ENCODE results near the gene SPIN3. TPM values are rescaled to one million over a fixed set of nuclear protein-coding genes. Genes with fewer than 3 reads are reported as not detected.
"Not testable (repeated sequence)": the region's sequence is repeated elsewhere in the genome, so short reads cannot be mapped to it uniquely, and the experiment has no call there.

SPIN3 gene
- total and polyA plus RNA-seq, 2 donors (not counting 3 experiments of a cell fraction or from before 2014, with no cell fraction given), result 3.0 to 6.3 TPM

- DNase-seq (ENCODE audit: low read depth, low spot score) (no peak), FAIRE-seq (no peak)
- BruUV-seq (replicated peaks), result no TSS peak
- CTCF ChIA-PET, result no interaction called here
- dilution Hi-C loops (cut with MboI; ENCODE audit: extremely low pct_ligation_motif_present, low sequenced_read_pairs) (no loop called here), intact Hi-C loops (cut with micrococcal nuclease) (no loop called here)
- H3K4me1 ChIP-seq (ENCODE audit: control insufficient read depth, extremely low read depth, insufficient read depth, low read length), result no peaks in the 10 kb centered on the region
- no peak overlapping the region for H3K9ac ChIP-seq (replicated peaks; ENCODE audit: extremely low read depth, insufficient read depth, low read length)
- no peak overlapping the region for H3K27ac ChIP-seq (ENCODE audit: insufficient read depth, low read depth, low read length)
- H3K4me2 ChIP-seq (ENCODE audit: insufficient read depth, low read length), result no peak overlapping the region
- H4K20me1 ChIP-seq (replicated peaks; ENCODE audit: control insufficient read depth, extremely low read depth, insufficient read depth, low read length), result no peaks in the 10 kb centered on the region
- H3K79me2 ChIP-seq (ENCODE audit: control insufficient read depth, insufficient read depth, low read length), result no peaks in the 10 kb centered on the region
- H3K36me3 ChIP-seq (ENCODE audit: control insufficient read depth in 2 of 2, extremely low read depth in 1 of 2, insufficient read depth in 2 of 2, low read length in 2 of 2), result no peaks in the 10 kb centered on the region
- TF ChIP-seq POLR2AphosphoS5 (IDR thresholded peaks at IDR 0.05; ENCODE audit: insufficient read depth, low read depth, low read length), result no peak
- TF ChIP-seq JUN (IDR thresholded peaks at IDR 0.05; ENCODE audit: borderline replicate concordance, insufficient read depth, insufficient read length, low read depth), result no peak
- TF ChIP-seq EZH2 (IDR thresholded peaks at IDR 0.05; ENCODE audit: borderline replicate concordance, low read depth, low read length, severe bottlenecking), result no peak
- TF ChIP-seq GATA2 (IDR thresholded peaks at IDR 0.05; ENCODE audit: insufficient read depth, insufficient read length, low read depth, low read length), result no peak
- TF ChIP-seq CTCF (IDR thresholded peaks at IDR 0.05; ENCODE audit: extremely low read depth in 1 of 2, insufficient read depth in 1 of 2, low read depth in 1 of 2, low read length in 2 of 2), result no peak
- no peak overlapping the region for H3K4me3 ChIP-seq (replicated peaks in 1 of 3; ENCODE audit: insufficient read depth in 1 of 3, low read depth in 1 of 3, low read length in 3 of 3)
- POLR2A ChIA-PET, result no interaction called here
- H2AFZ ChIP-seq (ENCODE audit: low read depth, low read length), result no peak overlapping the region
- H3K9me1 ChIP-seq (replicated peaks; ENCODE audit: control insufficient read depth, extremely low read depth, insufficient read depth, low read length), result no peaks in the 10 kb centered on the region
- H3K9me3 ChIP-seq (replicated peaks; ENCODE audit: control insufficient read depth, insufficient read depth, low read length), result no peaks in the 10 kb centered on the region
- H3K27me3 ChIP-seq (ENCODE audit: control insufficient read depth in 2 of 2, insufficient read depth in 2 of 2, low read length in 2 of 2), result no peaks in the 10 kb centered on the region
Observed at GRCh38 chrX:56947699-56948098, 47.6 kb downstream of the SPIN3 start.

- H3K79me2 ChIP-seq (ENCODE audit: control insufficient read depth, insufficient read depth, low read length); H3K9ac ChIP-seq (replicated peaks; ENCODE audit: extremely low read depth, insufficient read depth, low read length); dilution Hi-C loops (cut with MboI; ENCODE audit: extremely low pct_ligation_motif_present, low sequenced_read_pairs); H3K27ac ChIP-seq (ENCODE audit: insufficient read depth, low read depth, low read length); H3K4me2 ChIP-seq (ENCODE audit: insufficient read depth, low read length); H3K27me3 ChIP-seq (ENCODE audit: control insufficient read depth in 2 of 2, insufficient read depth in 2 of 2, low read length in 2 of 2); H4K20me1 ChIP-seq (replicated peaks; ENCODE audit: control insufficient read depth, extremely low read depth, insufficient read depth, low read length); H2AFZ ChIP-seq (ENCODE audit: low read depth, low read length); CTCF ChIA-PET; H3K4me1 ChIP-seq (ENCODE audit: control insufficient read depth, extremely low read depth, insufficient read depth, low read length); intact Hi-C loops (cut with micrococcal nuclease); H3K36me3 ChIP-seq (ENCODE audit: control insufficient read depth in 2 of 2, extremely low read depth in 1 of 2, insufficient read depth in 2 of 2, low read length in 2 of 2); H3K9me3 ChIP-seq (replicated peaks; ENCODE audit: control insufficient read depth, insufficient read depth, low read length); POLR2A ChIA-PET; H3K4me3 ChIP-seq (replicated peaks in 1 of 3; ENCODE audit: insufficient read depth in 1 of 3, low read depth in 1 of 3, low read length in 3 of 3); H3K9me1 ChIP-seq (replicated peaks; ENCODE audit: control insufficient read depth, extremely low read depth, insufficient read depth, low read length); BruUV-seq (replicated peaks); FAIRE-seq: not testable (repeated sequence)
- peak; percentile 33 for DNase-seq (ENCODE audit: low read depth, low spot score)
Observed at GRCh38 chrX:56946201-56946600, 49.1 kb downstream of the SPIN3 start.

- FAIRE-seq; dilution Hi-C loops (cut with MboI; ENCODE audit: extremely low pct_ligation_motif_present, low sequenced_read_pairs); H3K27ac ChIP-seq (ENCODE audit: insufficient read depth, low read depth, low read length); intact Hi-C loops (cut with micrococcal nuclease); H3K9me3 ChIP-seq (replicated peaks; ENCODE audit: control insufficient read depth, insufficient read depth, low read length); BruUV-seq (replicated peaks); POLR2A ChIA-PET; H3K4me3 ChIP-seq (replicated peaks in 1 of 3; ENCODE audit: insufficient read depth in 1 of 3, low read depth in 1 of 3, low read length in 3 of 3); H3K79me2 ChIP-seq (ENCODE audit: control insufficient read depth, insufficient read depth, low read length); H3K27me3 ChIP-seq (ENCODE audit: control insufficient read depth in 2 of 2, insufficient read depth in 2 of 2, low read length in 2 of 2); H2AFZ ChIP-seq (ENCODE audit: low read depth, low read length); CTCF ChIA-PET; H3K36me3 ChIP-seq (ENCODE audit: control insufficient read depth in 2 of 2, extremely low read depth in 1 of 2, insufficient read depth in 2 of 2, low read length in 2 of 2); H3K4me2 ChIP-seq (ENCODE audit: insufficient read depth, low read length); H3K9ac ChIP-seq (replicated peaks; ENCODE audit: extremely low read depth, insufficient read depth, low read length); H3K9me1 ChIP-seq (replicated peaks; ENCODE audit: control insufficient read depth, extremely low read depth, insufficient read depth, low read length); H3K4me1 ChIP-seq (ENCODE audit: control insufficient read depth, extremely low read depth, insufficient read depth, low read length); H4K20me1 ChIP-seq (replicated peaks; ENCODE audit: control insufficient read depth, extremely low read depth, insufficient read depth, low read length); DNase-seq (ENCODE audit: low read depth, low spot score): not testable (repeated sequence)
Observed at GRCh38 chrX:56945226-56945625, 50.1 kb downstream of the SPIN3 start.

Data from endothelial cell of umbilical vein (primary cell).